Measurements from ENCODE around the gene MT1A.
"Not testable (repeated sequence)": the region's sequence is repeated elsewhere in the genome, so short reads cannot be mapped to it uniquely, and the experiment has no call there.

Gene MT1A

DNA sequence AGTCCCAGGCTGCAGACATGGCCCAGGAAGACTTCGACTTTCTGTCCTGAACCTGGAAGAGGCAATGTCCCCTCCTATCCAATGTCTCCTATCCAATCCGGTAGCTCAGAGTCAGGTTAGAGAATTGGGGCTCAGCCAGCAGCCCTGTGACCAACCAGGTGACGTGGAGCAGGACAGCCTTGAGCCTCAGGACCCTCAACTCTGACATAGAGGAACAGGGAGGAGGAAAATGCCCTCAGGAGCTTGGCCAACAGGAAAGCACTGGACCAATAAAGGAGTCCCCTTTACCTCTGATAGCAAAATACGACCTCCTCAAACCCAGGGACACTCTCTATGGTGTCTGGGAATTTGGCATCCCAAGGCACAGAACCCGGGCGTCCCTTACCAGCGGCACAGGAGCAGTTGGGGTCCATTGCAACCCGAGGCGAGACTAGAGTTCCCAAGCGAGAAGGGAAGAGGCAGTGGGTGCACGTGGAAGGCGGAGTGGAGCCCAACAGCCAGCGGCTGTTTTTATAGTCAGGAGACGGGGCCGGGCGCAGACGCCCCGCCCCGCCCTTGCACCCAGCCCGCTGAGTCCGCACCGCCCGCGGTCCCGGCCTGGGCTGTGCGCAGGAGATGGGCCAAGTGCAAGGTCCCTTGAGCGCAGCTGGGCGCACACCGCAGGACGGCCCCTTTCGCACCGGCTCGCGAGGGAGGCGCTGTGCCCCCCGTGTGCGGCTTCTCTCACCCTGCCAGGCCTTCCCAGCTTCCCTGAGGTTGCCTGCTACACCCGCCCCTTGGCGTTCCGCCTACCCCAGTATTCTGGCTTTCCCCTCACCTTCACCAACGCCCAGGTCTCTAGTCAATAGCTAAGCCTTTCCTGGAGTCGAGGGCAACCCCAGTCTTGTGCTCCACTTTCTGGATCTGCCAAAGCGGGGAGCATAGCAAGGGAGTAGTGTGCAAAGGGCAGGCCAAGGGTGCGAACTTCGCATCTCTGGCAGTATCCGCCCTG is 29.4 kb downstream of the MT1A start, which contains the start of gene MT1G:
TSS of gene MT1G (minus strand) at position 485 of the 991 bp plus-strand sequence. CDS start at position 413, 72 bp downstream.
- DNase-seq (ENCODE audit: low read depth) = no peak
- TF ChIP-seq, protein P1, sequence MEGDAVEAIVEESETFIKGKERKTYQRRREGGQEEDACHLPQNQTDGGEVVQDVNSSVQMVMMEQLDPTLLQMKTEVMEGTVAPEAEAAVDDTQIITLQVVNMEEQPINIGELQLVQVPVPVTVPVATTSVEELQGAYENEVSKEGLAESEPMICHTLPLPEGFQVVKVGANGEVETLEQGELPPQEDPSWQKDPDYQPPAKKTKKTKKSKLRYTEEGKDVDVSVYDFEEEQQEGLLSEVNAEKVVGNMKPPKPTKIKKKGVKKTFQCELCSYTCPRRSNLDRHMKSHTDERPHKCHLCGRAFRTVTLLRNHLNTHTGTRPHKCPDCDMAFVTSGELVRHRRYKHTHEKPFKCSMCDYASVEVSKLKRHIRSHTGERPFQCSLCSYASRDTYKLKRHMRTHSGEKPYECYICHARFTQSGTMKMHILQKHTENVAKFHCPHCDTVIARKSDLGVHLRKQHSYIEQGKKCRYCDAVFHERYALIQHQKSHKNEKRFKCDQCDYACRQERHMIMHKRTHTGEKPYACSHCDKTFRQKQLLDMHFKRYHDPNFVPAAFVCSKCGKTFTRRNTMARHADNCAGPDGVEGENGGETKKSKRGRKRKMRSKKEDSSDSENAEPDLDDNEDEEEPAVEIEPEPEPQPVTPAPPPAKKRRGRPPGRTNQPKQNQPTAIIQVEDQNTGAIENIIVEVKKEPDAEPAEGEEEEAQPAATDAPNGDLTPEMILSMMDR (IDR thresholded peaks at IDR 0.05; ENCODE audit: insufficient read depth, low read depth, low read length, missing control alignments) = no peak
- H3K4me3 ChIP-seq (ENCODE audit: low read depth, low read length) = no peak within 1 kb of the TSS

DNA sequence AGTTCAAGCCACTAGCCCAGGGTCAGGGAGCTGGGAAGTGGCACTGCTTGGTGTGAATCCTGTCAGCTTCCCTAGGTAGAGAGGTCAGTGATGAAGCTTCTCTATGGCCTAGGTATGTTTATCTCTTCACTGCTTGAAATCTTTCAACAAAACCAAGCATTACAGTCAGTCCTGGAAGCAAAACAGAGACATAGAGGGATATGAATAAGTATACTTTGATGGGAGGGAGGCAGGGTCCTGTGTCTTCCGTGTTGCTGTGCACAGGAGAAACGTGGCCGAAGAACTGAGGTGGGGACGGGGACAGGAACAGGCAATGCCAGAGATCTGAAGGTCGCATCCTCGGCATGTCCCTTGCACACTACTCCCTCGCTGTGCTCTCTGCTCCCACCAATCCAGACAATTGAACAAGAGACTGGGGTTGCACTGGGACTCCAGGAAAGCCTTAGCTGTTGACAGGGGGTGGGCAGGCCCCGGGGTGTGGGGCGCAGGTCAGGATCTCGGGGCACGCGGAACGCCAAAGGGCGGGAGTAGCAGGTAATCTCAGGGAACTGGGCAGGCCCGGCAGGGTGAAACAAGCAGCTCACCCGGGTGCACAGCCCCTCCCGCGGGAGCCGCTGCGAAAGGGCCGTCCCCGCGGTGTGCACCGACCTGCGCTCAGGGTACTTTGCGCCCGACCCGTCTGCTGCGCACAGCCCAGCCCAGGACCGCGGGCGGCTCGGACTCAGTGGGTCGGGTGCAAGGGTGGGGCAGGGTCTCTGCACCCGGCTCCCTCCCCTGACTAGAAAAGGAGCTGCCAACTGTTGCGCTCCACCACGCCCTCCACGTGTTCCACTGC is 30.8 kb downstream of the MT1A start, which contains the start of gene MT1H:
TSS of gene MT1H (plus strand) at position 810 of the 835 bp plus-strand sequence. CDS start 71 bp downstream, outside the sequence.
- H3K4me3 ChIP-seq (ENCODE audit: low read depth, low read length) = no peak within 1 kb of the TSS
- TF ChIP-seq, protein P1 (IDR thresholded peaks at IDR 0.05; ENCODE audit: insufficient read depth, low read depth, low read length, missing control alignments) = no peak
- no peak for DNase-seq (ENCODE audit: low read depth)

DNA sequence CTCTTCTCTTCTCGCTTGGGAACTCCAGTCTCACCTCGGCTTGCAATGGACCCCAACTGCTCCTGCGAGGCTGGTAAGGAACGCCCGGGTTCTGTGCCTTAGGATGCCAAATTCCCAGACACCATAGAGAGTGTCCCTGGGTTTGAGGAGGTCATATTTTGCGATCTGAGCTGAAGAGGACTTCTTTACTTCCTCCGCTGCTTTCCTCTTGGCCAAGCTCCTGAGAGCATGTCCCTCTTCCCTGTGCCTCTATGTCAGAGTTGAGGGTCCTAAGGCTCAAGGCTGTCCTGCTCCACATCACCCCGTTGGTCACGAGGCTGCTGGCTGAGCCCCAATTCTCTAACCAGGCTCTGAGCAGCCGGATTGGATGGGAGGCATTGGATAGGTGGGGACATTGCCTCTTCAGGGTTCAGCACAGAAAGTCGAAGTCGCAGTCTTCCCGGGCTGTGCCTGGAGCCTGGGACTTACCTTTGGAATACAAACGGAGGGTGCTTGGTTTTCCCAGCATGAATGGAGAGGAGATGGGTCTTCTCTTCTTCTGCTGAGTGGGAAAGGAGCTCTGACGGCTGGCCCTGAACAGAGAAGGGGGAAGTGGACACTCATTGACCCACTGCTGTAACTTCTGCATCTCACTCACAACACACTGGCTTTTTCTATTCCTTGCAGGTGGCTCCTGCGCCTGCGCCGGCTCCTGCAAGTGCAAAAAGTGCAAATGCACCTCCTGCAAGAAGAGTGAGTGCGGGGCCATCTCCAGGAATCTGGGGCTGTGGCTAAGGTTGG is 31.6 kb downstream of the MT1A start:
- TF ChIP-seq, protein P1 (IDR thresholded peaks at IDR 0.05; ENCODE audit: insufficient read depth, low read depth, low read length, missing control alignments) = no peak
- no peak overlapping the region for H3K4me3 ChIP-seq (ENCODE audit: low read depth, low read length)
- DNase-seq (ENCODE audit: low read depth) = no peak

DNA sequence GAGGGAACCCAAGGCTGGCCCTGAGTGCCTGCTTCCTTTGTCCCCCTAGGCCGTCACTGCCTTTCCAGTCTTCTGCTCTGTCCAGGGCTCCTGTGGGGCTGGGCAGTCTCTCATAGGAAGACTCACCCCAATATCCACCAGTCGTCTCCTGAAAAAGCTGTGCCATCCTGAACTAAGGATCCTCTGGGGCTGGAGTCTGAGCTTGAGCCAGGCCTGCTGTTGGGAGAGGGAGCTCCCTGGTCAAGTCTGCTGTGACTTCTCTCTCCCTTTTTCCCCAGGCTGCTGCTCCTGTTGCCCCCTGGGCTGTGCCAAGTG is 32.1 kb downstream of the MT1A start:
- TF ChIP-seq, protein P1 (IDR thresholded peaks at IDR 0.05; ENCODE audit: insufficient read depth, low read depth, low read length, missing control alignments) = no peak
- no peak overlapping the region for H3K4me3 ChIP-seq (ENCODE audit: low read depth, low read length)
- no peak for DNase-seq (ENCODE audit: low read depth)

DNA sequence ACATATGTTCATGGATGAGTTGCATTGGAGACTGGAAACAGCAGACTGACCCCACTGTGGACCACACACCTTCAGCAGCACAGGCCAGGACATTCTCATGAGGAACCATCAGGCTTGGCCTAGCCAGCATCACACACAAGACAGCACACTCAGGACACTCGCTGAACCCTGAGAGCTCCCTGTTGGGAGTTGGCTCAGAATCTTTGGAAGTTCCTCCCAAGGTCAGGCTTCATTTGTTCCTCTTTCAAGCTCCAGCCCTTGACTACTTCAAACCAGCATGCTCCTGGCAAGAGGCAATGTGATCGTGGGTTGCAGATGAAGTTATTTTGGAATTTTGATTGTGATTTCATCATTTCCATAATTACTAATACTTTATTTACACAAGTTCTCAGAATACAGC is 33.2 kb downstream of the MT1A start:
- not testable (repeated sequence) for DNase-seq (ENCODE audit: low read depth); H3K4me3 ChIP-seq (ENCODE audit: low read depth, low read length)

DNA sequence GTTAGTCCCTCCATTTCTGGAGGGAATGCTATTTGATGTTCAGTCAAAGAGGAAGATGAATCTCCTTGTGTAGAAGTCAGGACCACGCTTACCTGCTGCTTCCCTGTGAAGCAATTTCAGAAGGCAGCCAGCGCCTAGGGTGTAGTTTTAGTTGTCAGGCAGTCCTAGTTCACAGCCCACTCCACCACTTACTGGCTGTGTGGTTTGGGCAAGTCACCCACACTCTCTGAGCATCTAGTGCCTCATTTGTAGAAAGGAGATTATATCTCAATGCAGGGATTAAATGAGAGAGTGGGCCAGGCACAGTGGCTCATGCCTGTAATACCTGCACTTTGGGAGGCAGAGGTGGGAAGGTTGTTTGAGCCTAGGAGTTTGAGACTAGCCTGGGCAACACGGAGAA is 33.7 kb downstream of the MT1A start:
- DNase-seq (ENCODE audit: low read depth); H3K4me3 ChIP-seq (ENCODE audit: low read depth, low read length): not testable (repeated sequence)

DNA sequence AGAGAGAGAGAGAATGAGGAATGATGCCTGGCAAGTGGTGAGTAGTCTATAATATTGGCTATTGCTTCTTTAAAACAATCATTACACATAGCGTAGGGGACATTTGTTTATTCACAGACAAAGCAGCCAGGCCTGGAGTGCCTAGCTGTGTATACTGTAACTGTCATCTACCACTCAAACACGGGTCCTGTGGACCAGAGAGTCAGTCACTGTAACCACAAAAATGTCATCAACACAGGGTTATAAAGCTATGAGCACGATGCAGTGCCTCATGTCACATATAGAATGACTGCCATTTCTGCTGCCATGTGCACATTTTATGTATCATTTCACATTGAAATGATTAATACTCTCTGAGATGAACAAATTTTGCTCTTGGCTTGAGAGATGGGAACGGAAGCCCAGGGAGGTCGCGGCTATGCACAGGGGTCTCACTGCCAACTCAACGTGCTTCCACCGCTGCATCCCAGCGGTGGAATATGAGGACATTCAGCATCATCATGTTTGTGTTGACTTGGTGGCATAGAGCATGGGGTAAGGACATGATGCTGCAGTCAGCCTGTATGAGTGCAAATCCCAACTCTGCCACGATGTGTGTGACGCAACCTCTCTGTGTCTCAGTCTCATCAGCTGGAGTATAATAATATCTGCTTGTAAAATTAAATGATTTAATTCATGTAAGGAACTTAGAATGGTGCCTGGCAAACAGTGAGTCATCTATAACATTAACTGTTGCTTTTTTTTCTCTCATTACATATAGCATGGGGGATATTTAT is 34.5 kb downstream of the MT1A start:
- TF ChIP-seq, protein P1 (IDR thresholded peaks at IDR 0.05; ENCODE audit: insufficient read depth, low read depth, low read length, missing control alignments) = no peak
- no peak for DNase-seq (ENCODE audit: low read depth)
- H3K4me3 ChIP-seq (ENCODE audit: low read depth, low read length) = no peak overlapping the region

Data from GM12865 (cell line).